ENCODE results near the gene DIO1. TPM values are rescaled to one million over a fixed set of nuclear protein-coding genes. Genes with fewer than 3 reads are reported as not detected.

Gene DIO1
- total and polyA plus RNA-seq, 2 donors (not counting 1 experiment from before 2014, with no cell fraction given) = not detected

DNA sequence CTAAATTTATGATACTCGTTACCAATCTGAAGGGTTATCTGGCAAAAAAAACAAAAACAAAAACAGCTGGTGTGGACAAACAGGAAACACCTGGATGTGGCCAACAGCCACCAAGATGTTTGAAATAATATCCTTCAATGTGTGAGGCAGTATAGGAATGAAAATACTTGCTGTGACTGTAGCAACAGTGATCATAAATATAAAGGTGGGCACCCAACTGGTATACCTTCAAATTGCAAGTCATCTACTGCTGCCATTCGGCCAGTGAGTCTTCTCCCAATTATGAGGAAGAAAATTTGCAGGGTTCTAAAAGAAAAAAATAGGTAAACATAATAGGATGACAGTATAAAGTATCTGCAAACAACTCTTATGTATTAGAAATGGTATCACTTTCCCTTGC, 5.3 kb upstream of the DIO1 start:
- H3K4me3 Mint-ChIP-seq = peak overlapping the region; percentile 96
- peaks cover 19 to 27% of the 10 kb centered on the region in 2 donors for H3K4me1 ChIP-seq (ENCODE audit: control insufficient read depth in 2 of 2, insufficient read depth in 2 of 2, low read length in 2 of 2)
- DNase-seq = no peak
- peaks cover 44% of the 10 kb centered on the region for H3K4me1 Mint-ChIP-seq
- ChIA-PET CTCF (interaction anchor here (1.2 to 2.1 kb wide), 3 partner anchors 10 to 57 kb away, joined by 3 to 14 read pairs (median 3); partner anchors contain the start of genes IFT25 and LRRC42), POLR2A (no interaction called here)
- intact Hi-C loops (cut with micrococcal nuclease) = loop anchor here (1.0 to 10.0 kb wide), 6 partner anchors 50 to 1161 kb away; partner anchors contain the start of genes LRP8, LRRC42, NDC1 and PARS2
- H3K4me2 ChIP-seq (replicated peaks; ENCODE audit: low read depth, low read length, poor library complexity, severe bottlenecking) = peak overlapping the region; percentile 78
- TF ChIP-seq, protein P1, sequence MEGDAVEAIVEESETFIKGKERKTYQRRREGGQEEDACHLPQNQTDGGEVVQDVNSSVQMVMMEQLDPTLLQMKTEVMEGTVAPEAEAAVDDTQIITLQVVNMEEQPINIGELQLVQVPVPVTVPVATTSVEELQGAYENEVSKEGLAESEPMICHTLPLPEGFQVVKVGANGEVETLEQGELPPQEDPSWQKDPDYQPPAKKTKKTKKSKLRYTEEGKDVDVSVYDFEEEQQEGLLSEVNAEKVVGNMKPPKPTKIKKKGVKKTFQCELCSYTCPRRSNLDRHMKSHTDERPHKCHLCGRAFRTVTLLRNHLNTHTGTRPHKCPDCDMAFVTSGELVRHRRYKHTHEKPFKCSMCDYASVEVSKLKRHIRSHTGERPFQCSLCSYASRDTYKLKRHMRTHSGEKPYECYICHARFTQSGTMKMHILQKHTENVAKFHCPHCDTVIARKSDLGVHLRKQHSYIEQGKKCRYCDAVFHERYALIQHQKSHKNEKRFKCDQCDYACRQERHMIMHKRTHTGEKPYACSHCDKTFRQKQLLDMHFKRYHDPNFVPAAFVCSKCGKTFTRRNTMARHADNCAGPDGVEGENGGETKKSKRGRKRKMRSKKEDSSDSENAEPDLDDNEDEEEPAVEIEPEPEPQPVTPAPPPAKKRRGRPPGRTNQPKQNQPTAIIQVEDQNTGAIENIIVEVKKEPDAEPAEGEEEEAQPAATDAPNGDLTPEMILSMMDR (IDR thresholded peaks at IDR 0.05) = no peak
- TF ChIP-seq EZH2 (IDR thresholded peaks at IDR 0.05; ENCODE audit: borderline replicate concordance, insufficient read depth, low read depth, low read length, poor library complexity, severe bottlenecking) = no peak
- H3K27ac Mint-ChIP-seq = peak overlapping the region; percentile 42
- H3K4me3 ChIP-seq (ENCODE audit: control extremely low read depth in 1 of 5, extremely low read depth in 1 of 5, insufficient read depth in 1 of 5, low read depth in 2 of 5, low read length in 4 of 5) = peak overlapping the region in 4 of 5 experiments; percentile 76 to 95 (median 83)
- H3K36me3 ChIP-seq (replicated peaks in 1 of 2; ENCODE audit: control extremely low read depth in 1 of 2, control insufficient read depth in 1 of 2, extremely low read depth in 1 of 2, insufficient read depth in 2 of 2, low read length in 1 of 2) = peaks cover 8 to 9% of the 10 kb centered on the region in 2 experiments
- no peak for ATAC-seq (ENCODE audit: low read depth)
- no peaks in the 10 kb centered on the region for H3K9me3 ChIP-seq (ENCODE audit: control extremely low read depth in 1 of 3, control insufficient read depth in 2 of 3, insufficient read depth in 1 of 3, low read length in 2 of 3)
- H4K20me1 ChIP-seq (ENCODE audit: control insufficient read depth, insufficient read depth, low read length, poor library complexity, severe bottlenecking) = no peaks in the 10 kb centered on the region
- peaks cover 4% of the 10 kb centered on the region for H3K79me2 ChIP-seq (ENCODE audit: control insufficient read depth, insufficient read depth, low read length)
- H3K9me3 Mint-ChIP-seq (ENCODE audit: insufficient read depth) = no peaks in the 10 kb centered on the region
- peak overlapping the region; percentile 79 for H2AFZ ChIP-seq (ENCODE audit: insufficient read depth, low read depth, low read length, poor library complexity, severe bottlenecking)
- WGBS (ENCODE audit: insufficient coverage) = no CpG with 5 or more reads among the region's 2 CpGs
- peak overlapping the region; percentile 84 for H3K9ac ChIP-seq (ENCODE audit: low read length)
- no peaks in the 10 kb centered on the region for H3K27me3 Mint-ChIP-seq
- peak overlapping the region in 1 of 2 donors; percentile 28 for H3K27ac ChIP-seq (ENCODE audit: low read length in 2 of 2)
- H3K27me3 ChIP-seq (replicated peaks in 1 of 4; ENCODE audit: control extremely low read depth in 1 of 4, control insufficient read depth in 3 of 4, insufficient read depth in 4 of 4, low read length in 3 of 4) = no peaks in the 10 kb centered on the region
